NCI-H146 (cell line): ENCODE data around the gene OR6P1.

Experiments used
- DNase-seq: peaks from one replicate; lab custom pipeline; 2025; lab: John Stamatoyannopoulos, UW

OR6P1 gene

GRCh38 chr1:158570480-158570879 lies at the start of gene OR6P1:
Gene OR6P1, minus strand, starts transcription at chr1:158570580. Its CDS starts 6,976 bp downstream, at chr1:158563604.
- no peak for DNase-seq

GRCh38 chr1:158613764-158614163 lies 43.4 kb upstream of the OR6P1 start:
- DNase-seq = no peak

GRCh38 chr1:158611916-158612315 lies 41.5 kb upstream of the OR6P1 start:
- no peak for DNase-seq

GRCh38 chr1:158607296-158607695 lies 36.9 kb upstream of the OR6P1 start:
- DNase-seq = no peak

GRCh38 chr1:158604968-158605367 lies 34.6 kb upstream of the OR6P1 start, which contains the start of gene OR10Z1:
Gene OR10Z1, plus strand, starts transcription at chr1:158605268. Its CDS starts 1,171 bp downstream, at chr1:158606439.
- no peak for DNase-seq

GRCh38 chr1:158600735-158601134 lies 30.4 kb upstream of the OR6P1 start:
- DNase-seq = no peak

GRCh38 chr1:158586942-158587341 lies 16.6 kb upstream of the OR6P1 start:
- DNase-seq = no peak

GRCh38 chr1:158583962-158584361 lies 13.6 kb upstream of the OR6P1 start:
- DNase-seq = no peak

- DNase-seq = no peak
These were observed 9.4 kb upstream of the OR6P1 start, which contains the start of gene OR10X1 for GRCh38 chr1:158579733-158580132. Gene OR10X1, minus strand, starts transcription at chr1:158579899. Its CDS starts 0 bp downstream, at chr1:158579899.

GRCh38 chr1:158577561-158577960 lies 7.2 kb upstream of the OR6P1 start:
- DNase-seq = no peak

- no peak for DNase-seq
These were observed 1.8 kb upstream of the OR6P1 start for GRCh38 chr1:158572226-158572625.

GRCh38 chr1:158564608-158565007 lies 5.8 kb downstream of the OR6P1 start:
- no peak for DNase-seq

GRCh38 chr1:158563853-158564252 lies 6.5 kb downstream of the OR6P1 start:
- DNase-seq = no peak

GRCh38 chr1:158559696-158560095 lies 10.7 kb downstream of the OR6P1 start:
- no peak for DNase-seq

GRCh38 chr1:158554352-158554751 lies 16.0 kb downstream of the OR6P1 start, which contains the start of gene OR6Y1:
Gene OR6Y1, minus strand, starts transcription at chr1:158554405. Its CDS starts 6,300 bp downstream, at chr1:158548105.
- DNase-seq = no peak

GRCh38 chr1:158552296-158552695 lies 18.1 kb downstream of the OR6P1 start:
- DNase-seq = no peak

GRCh38 chr1:158547533-158547932 lies 22.8 kb downstream of the OR6P1 start:
- no peak for DNase-seq

GRCh38 chr1:158537609-158538008 lies 32.8 kb downstream of the OR6P1 start:
- no peak for DNase-seq

GRCh38 chr1:158534496-158534895 lies 35.9 kb downstream of the OR6P1 start:
- DNase-seq = no peak

GRCh38 chr1:158527190-158527815 lies 43.1 kb downstream of the OR6P1 start:
- DNase-seq = no peak

- DNase-seq = no peak
These were observed 48.7 kb downstream of the OR6P1 start for GRCh38 chr1:158521666-158522058.

- no peak for DNase-seq
These were observed 49.3 kb downstream of the OR6P1 start for GRCh38 chr1:158520955-158521665.

- no peak for DNase-seq
These were observed 50.4 kb downstream of the OR6P1 start for GRCh38 chr1:158520021-158520420.
